HL-60 (cell line): ENCODE results near the gene CCDC192.
"Not testable (repeated sequence)": the region's sequence is repeated elsewhere in the genome, so short reads cannot be mapped to it uniquely, and the experiment has no call there.

Source experiments
- DNase-seq, 2 experiments: peaks; one replicate each; pipeline ENCODE4 v3.0.0-alpha.2; 2010 to 2020; ENCODE audit warnings: low read depth in 1 of 2, low spot score in 1 of 2
- H3K27ac ChIP-seq: fragments of 250-450 bp; sonication (Bioruptor Pico); replicated peaks from 2 replicates; pipeline ENCODE4 v1.5.1; 2020; ENCODE audit warnings: mild to moderate bottlenecking, moderate library complexity
- H3K27me3 ChIP-seq: fragments of 250-450 bp; sonication (Bioruptor Pico); 2 replicates; pipeline ENCODE4 v1.5.1; 2021; ENCODE audit warnings: mild to moderate bottlenecking, moderate library complexity; ENCODE audit not compliant: insufficient read depth, poor library complexity, severe bottlenecking
- H3K4me3 ChIP-seq: replicated peaks from 2 replicates; pipeline ENCODE4 v1.5.1; 2011; ENCODE audit warnings: mild to moderate bottlenecking, control low read depth, low read length; ENCODE audit not compliant: insufficient read depth
- CTCF ChIP-seq: IDR thresholded peaks from one replicate; pipeline ENCODE4 v1.5.1; 2011; ENCODE audit warnings: low read length, control low read depth, inconsistent platforms; ENCODE audit not compliant: insufficient read depth
- GABPA ChIP-seq: IDR thresholded peaks from 2 replicates; pipeline ENCODE4 v1.6.1; 2012; ENCODE audit warnings: low read depth
- POLR2AphosphoS5 ChIP-seq: IDR thresholded peaks from 2 replicates; pipeline ENCODE4 v1.6.1; 2012; ENCODE audit warnings: low read depth
- REST ChIP-seq: IDR thresholded peaks from 2 replicates; pipeline ENCODE4 v1.6.1; 2012; ENCODE audit warnings: low read depth; ENCODE audit not compliant: insufficient replicate concordance
- SPI1 ChIP-seq: IDR thresholded peaks from 2 replicates; pipeline ENCODE4 v1.6.1; 2012; ENCODE audit warnings: low read depth, mild to moderate bottlenecking, borderline replicate concordance

Gene CCDC192

GRCh38 chr5:127667926-127668325 lies 35.3 kb upstream of the CCDC192 start:
- Histone ChIP-seq H3K4me3 (no peak overlapping the region), H3K27ac (no peak overlapping the region), H3K27me3 (no peaks in the 10 kb centered on the region)
- DNase-seq, result no peak
- TF ChIP-seq POLR2AphosphoS5 (no peak), REST (no peak), SPI1 (no peak), GABPA (no peak), CTCF (no peak)

- Histone ChIP-seq H3K27me3 (no peaks in the 10 kb centered on the region), H3K4me3 (no peak overlapping the region), H3K27ac (no peak overlapping the region)
- DNase-seq, result no peak
- TF ChIP-seq SPI1, result no peak
- no peak for TF ChIP-seq REST
- TF ChIP-seq POLR2AphosphoS5, result no peak
- TF ChIP-seq GABPA, result no peak
- no peak for TF ChIP-seq CTCF
Observed at GRCh38 chr5:127671218-127671617, 32.0 kb upstream of the CCDC192 start.

- Histone ChIP-seq H3K27ac (no peak overlapping the region), H3K4me3 (no peak overlapping the region), H3K27me3 (no peaks in the 10 kb centered on the region)
- TF ChIP-seq REST (no peak), GABPA (no peak), POLR2AphosphoS5 (no peak), SPI1 (no peak), CTCF (no peak)
- no peak for DNase-seq
Observed at GRCh38 chr5:127673117-127673800, 29.9 kb upstream of the CCDC192 start.

GRCh38 chr5:127676951-127677350 lies 26.2 kb upstream of the CCDC192 start:
- not testable (repeated sequence) for H3K27me3 ChIP-seq, H3K27ac ChIP-seq, H3K4me3 ChIP-seq, DNase-seq

GRCh38 chr5:127679691-127680330 lies 23.4 kb upstream of the CCDC192 start:
- H3K27ac ChIP-seq, H3K27me3 ChIP-seq, H3K4me3 ChIP-seq, DNase-seq: not testable (repeated sequence)
